GM12801 (cell line): ENCODE measurements around the gene PLCH2.

Source experiments
- CTCF ChIP-seq: IDR thresholded peaks from one replicate; pipeline ENCODE4 v1.5.1; 2011; ENCODE audit warnings: control low read depth; ENCODE audit not compliant: insufficient read length; ENCODE audit errors: extremely low read depth

Gene PLCH2

GRCh38 chr1:2443277-2444137 is 32.6 kb upstream of the PLCH2 start:
- TF ChIP-seq CTCF = no peak

- no peak for TF ChIP-seq CTCF
Measured at GRCh38 chr1:2444138-2444591, 31.9 kb upstream of the PLCH2 start.

- TF ChIP-seq CTCF = no peak
Measured at GRCh38 chr1:2445162-2445822, 30.8 kb upstream of the PLCH2 start.

- no peak for TF ChIP-seq CTCF
Measured at GRCh38 chr1:2445823-2446215, 30.3 kb upstream of the PLCH2 start.

GRCh38 chr1:2446394-2446793 is 29.7 kb upstream of the PLCH2 start:
- no peak for TF ChIP-seq CTCF

- TF ChIP-seq CTCF = no peak
Measured at GRCh38 chr1:2446861-2447260, 29.2 kb upstream of the PLCH2 start.

GRCh38 chr1:2447276-2448097 is 28.6 kb upstream of the PLCH2 start:
- TF ChIP-seq CTCF = no peak
